T-cell (primary cell): ENCODE measurements around the gene RFTN1. TPM values are rescaled to one million over a fixed set of nuclear protein-coding genes. Genes with fewer than 3 reads are reported as not detected.

Source experiments
- ATAC-seq, 4 experiments: fragments of 200-7000 bp in 3 of 4; fragments of 150-1000 bp in 1 of 4; cut with Tn5 transposase; replicated peaks in 1 of 4; 1 replicate in 3 of 4; 2 replicates in 1 of 4; pipeline ENCODE4 v1.10.0; 2021; ENCODE audit warnings: moderate library complexity in 3 of 4, mild to moderate bottlenecking in 2 of 4, moderate number of reproducible peaks in 1 of 4
- CTCF ChIA-PET, 2 donors: fragments of 300-600 bp; sonication (Branson Sonifier 250); formaldehyde crosslinking; loops; one replicate each; lab custom pipeline; 2022; ENCODE audit warnings: antibody characterized with exemption in 2 of 2; lab: Charles Lee
- POLR2A ChIA-PET, 2 donors: fragments of 300-600 bp; sonication (Branson Sonifier 250); formaldehyde crosslinking; loops; one replicate each; lab custom pipeline; 2022; ENCODE audit warnings: antibody characterized with exemption in 2 of 2; lab: Charles Lee
- DNase-seq, 35 experiments: peaks; one replicate each; pipeline versions ENCODE4 v3.0.0 to v3.0.0-alpha.2; 2013 to 2023
- H3K27ac ChIP-seq: one replicate; pipeline ENCODE4 v1.5.1; 2013; ENCODE audit warnings: low read length
- H3K27me3 ChIP-seq, 2 experiments: replicated peaks in 1 of 2; 1 replicate in 1 of 2; 2 replicates in 1 of 2; pipeline versions ENCODE4 v1.6.1 to v1.7.0; 2013; ENCODE audit warnings: low read length in 1 of 2, mixed read lengths in 1 of 2; ENCODE audit not compliant: control insufficient read depth in 2 of 2, insufficient read depth in 2 of 2; ENCODE audit errors: extremely low read depth in 1 of 2
- H3K36me3 ChIP-seq, 2 donors: 1 replicate in 1 of 2; 2 replicates in 1 of 2; pipeline versions ENCODE4 v1.6.1 to v1.7.0; 2013; ENCODE audit warnings: low read length in 1 of 2; ENCODE audit not compliant: control insufficient read depth in 2 of 2, insufficient read depth in 1 of 2; ENCODE audit errors: extremely low read depth in 1 of 2
- H3K4me1 ChIP-seq, 2 experiments: 1 replicate in 1 of 2; 2 replicates in 1 of 2; pipeline versions ENCODE4 v1.6.1 to v1.7.0; 2013; ENCODE audit warnings: low read length in 2 of 2, mixed read lengths in 1 of 2; ENCODE audit not compliant: insufficient read depth in 2 of 2, control insufficient read depth in 1 of 2; ENCODE audit errors: extremely low read depth in 1 of 2
- H3K4me3 ChIP-seq, 2 donors: 1 replicate in 1 of 2; 2 replicates in 1 of 2; pipeline versions ENCODE4 v1.5.1 to v1.7.0; 2013; ENCODE audit warnings: mild to moderate bottlenecking in 2 of 2, low read length in 1 of 2, moderate library complexity in 1 of 2; ENCODE audit not compliant: control insufficient read depth in 1 of 2; ENCODE audit errors: extremely low read depth in 1 of 2
- H3K9me3 ChIP-seq: 2 replicates; pipeline ENCODE4 v1.7.0; 2013
- H3K27ac Mint-ChIP-seq, 2 donors: one replicate each; pipeline ENCODE4 v1.8.0; 2020 to 2021; ENCODE audit warnings: mild to moderate bottlenecking in 2 of 2, mixed read lengths in 2 of 2
- H3K27me3 Mint-ChIP-seq, 2 donors: one replicate each; pipeline ENCODE4 v1.8.0; 2021 to 2022; ENCODE audit warnings: mixed read lengths in 2 of 2
- H3K36me3 Mint-ChIP-seq: one replicate; pipeline ENCODE4 v1.8.0; 2021; ENCODE audit warnings: mixed read lengths
- H3K4me1 Mint-ChIP-seq, 3 donors: one replicate each; pipeline ENCODE4 v1.8.0; 2020 to 2022; ENCODE audit warnings: mixed read lengths in 3 of 3, mild to moderate bottlenecking in 1 of 3
- H3K4me3 Mint-ChIP-seq, 3 donors: one replicate each; pipeline ENCODE4 v1.8.0; 2020 to 2022; ENCODE audit warnings: mild to moderate bottlenecking in 3 of 3, mixed read lengths in 3 of 3, moderate library complexity in 3 of 3
- H3K9me3 Mint-ChIP-seq, 3 donors: one replicate each; pipeline ENCODE4 v1.8.0; 2020 to 2022; ENCODE audit warnings: mixed read lengths in 3 of 3
- WGBS: methylation state at CpG from one replicate; pipeline ENCODE4 v1.1.5; 2013; ENCODE audit warnings: missing lambda C conversion rate; ENCODE audit not compliant: insufficient coverage; 5-methylcytosine and 5-hydroxymethylcytosine counted together
- total RNA-seq, 35 experiments: library from RNA in 6 of 35; stranded (reverse) in 6 of 35; fragments of 120-200 nt in 1 of 35; gene quantifications; one replicate each; pipeline versions ENCODE4 v1.2.1 to v1.2.4 and lab custom pipeline; 2013 to 2026

RFTN1 gene
- total RNA-seq, 5 donors from 2014 or later (not counting 1 experiment from before 2014, with no cell fraction given) = 55.5 to 73.4 (median 70.7) TPM

DNA sequence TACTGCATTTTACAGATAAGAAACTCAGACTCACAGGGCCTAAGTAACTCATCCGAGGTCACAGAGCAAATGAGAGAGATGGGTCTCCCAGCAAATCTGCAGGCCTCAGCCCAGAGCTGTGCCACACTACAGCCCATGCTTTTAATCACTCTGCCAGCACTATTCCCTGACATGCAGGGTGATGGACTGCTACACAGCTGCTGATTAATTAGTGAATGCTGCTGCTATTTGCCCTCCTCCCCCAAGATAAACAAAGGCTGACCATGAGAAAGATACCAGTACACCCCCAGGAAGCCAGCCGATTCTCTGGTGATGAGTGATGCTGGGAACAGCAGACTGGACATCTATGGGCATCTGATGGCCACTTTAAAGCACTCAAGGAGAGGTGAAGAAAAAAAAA, 39.3 kb downstream of the RFTN1 start:
- Histone ChIP-seq H3K9me3 (no peaks in the 10 kb centered on the region), H3K36me3 (peaks cover 3 to 26% of the 10 kb centered on the region in 2 donors), H3K4me3 (no peak overlapping the region), H3K27me3 (no peaks in the 10 kb centered on the region), H3K27ac (no peak overlapping the region), H3K4me1 (peaks cover 3 to 26% of the 10 kb centered on the region in 2 experiments)
- ChIA-PET POLR2A (interaction anchor here in 1 of 2 donors (0.8 kb wide), 1 partner anchor 38 kb away, joined by 5 read pairs; no protein-coding TSS in a partner anchor), CTCF (no interaction called here)
- Mint-ChIP-seq H3K9me3 (peaks cover 0 to 10% (median 4%) of the 10 kb centered on the region in 3 donors), H3K4me1 (peaks cover 39 to 67% (median 57%) of the 10 kb centered on the region in 3 donors), H3K4me3 (no peak overlapping the region), H3K27ac (no peak overlapping the region), H3K36me3 (peaks cover 86% of the 10 kb centered on the region), H3K27me3 (no peaks in the 10 kb centered on the region)
- no CpG with 5 or more reads among the region's 2 CpGs for WGBS
- no peak for DNase-seq
- ATAC-seq = no peak

DNA sequence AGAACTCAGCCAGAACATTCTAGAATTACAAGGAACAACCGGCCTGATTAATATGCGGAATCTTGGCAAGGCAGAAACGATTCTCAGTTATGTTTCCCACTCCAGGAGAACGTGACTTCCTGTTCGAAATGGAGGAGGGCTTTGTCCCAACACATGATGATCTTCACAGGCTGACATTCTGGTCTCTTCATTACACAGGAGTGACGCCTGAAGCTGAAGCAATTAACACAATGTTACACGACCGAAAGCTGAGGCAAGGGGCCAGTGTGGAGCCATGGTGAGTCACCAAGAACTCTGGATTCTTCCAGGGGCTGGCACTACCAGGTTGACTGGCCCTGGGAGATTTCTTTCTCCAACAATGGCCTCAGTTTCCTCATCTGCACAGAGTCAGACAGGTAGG, 40.9 kb downstream of the RFTN1 start:
- H3K27ac Mint-ChIP-seq = no peak overlapping the region
- ChIA-PET POLR2A (no interaction called here), CTCF (no interaction called here)
- H3K4me1 Mint-ChIP-seq = peaks cover 46 to 68% (median 63%) of the 10 kb centered on the region in 3 donors
- ATAC-seq (no peak), DNase-seq (no peak)
- no peaks in the 10 kb centered on the region for H3K27me3 ChIP-seq
- H3K9me3 ChIP-seq = no peaks in the 10 kb centered on the region
- H3K4me3 ChIP-seq = no peak overlapping the region
- H3K36me3 Mint-ChIP-seq = peaks cover 77% of the 10 kb centered on the region
- no peak overlapping the region for H3K4me3 Mint-ChIP-seq
- H3K36me3 ChIP-seq = peaks cover 3 to 26% of the 10 kb centered on the region in 2 donors
- 94% methylated on average over 8 of the region's 8 CpGs for WGBS
- H3K27me3 Mint-ChIP-seq = no peaks in the 10 kb centered on the region
- H3K4me1 ChIP-seq = peaks cover 16 to 35% of the 10 kb centered on the region in 2 experiments
- H3K9me3 Mint-ChIP-seq = peaks cover 0 to 10% (median 4%) of the 10 kb centered on the region in 3 donors
- H3K27ac ChIP-seq = no peak overlapping the region

DNA sequence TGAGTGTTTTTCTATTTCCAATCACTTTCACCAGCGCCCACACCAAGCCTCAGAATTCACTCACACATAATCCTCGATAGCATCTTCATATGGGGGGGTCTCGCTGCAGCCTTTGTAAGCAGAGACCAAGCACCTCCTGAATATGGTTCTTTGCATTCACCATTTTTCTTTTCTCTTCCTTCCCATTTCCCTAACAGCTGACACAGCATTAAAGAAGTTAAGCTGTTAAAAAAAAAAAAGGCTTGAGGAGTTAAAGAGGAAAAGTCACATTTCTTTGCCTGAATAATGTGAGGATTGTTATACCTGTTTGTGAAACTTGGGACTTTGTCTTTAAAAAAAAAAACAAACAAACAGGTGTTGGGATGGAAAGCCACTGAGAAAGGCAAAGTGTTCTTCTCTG, 41.6 kb downstream of the RFTN1 start:
- H3K4me1 Mint-ChIP-seq = peaks cover 46 to 69% (median 63%) of the 10 kb centered on the region in 3 donors
- WGBS = no CpG with 5 or more reads among the region's 3 CpGs
- no peak overlapping the region for H3K4me3 Mint-ChIP-seq
- H3K27ac Mint-ChIP-seq = no peak overlapping the region
- ATAC-seq (no peak), DNase-seq (no peak)
- H3K36me3 Mint-ChIP-seq = peaks cover 73% of the 10 kb centered on the region
- no peaks in the 10 kb centered on the region for H3K27me3 Mint-ChIP-seq
- Histone ChIP-seq H3K27ac (no peak overlapping the region), H3K27me3 (no peaks in the 10 kb centered on the region), H3K4me1 (peaks cover 17 to 38% of the 10 kb centered on the region in 2 experiments), H3K9me3 (no peaks in the 10 kb centered on the region), H3K36me3 (peaks cover 3 to 26% of the 10 kb centered on the region in 2 donors), H3K4me3 (no peak overlapping the region)
- POLR2A ChIA-PET = interaction anchor here in 1 of 2 donors (0.5 to 0.7 kb wide), 2 partner anchors 11 to 1008 kb away, joined by 3 read pairs; no protein-coding TSS in a partner anchor
- peaks cover 0 to 10% (median 4%) of the 10 kb centered on the region in 3 donors for H3K9me3 Mint-ChIP-seq
- CTCF ChIA-PET = no interaction called here

DNA sequence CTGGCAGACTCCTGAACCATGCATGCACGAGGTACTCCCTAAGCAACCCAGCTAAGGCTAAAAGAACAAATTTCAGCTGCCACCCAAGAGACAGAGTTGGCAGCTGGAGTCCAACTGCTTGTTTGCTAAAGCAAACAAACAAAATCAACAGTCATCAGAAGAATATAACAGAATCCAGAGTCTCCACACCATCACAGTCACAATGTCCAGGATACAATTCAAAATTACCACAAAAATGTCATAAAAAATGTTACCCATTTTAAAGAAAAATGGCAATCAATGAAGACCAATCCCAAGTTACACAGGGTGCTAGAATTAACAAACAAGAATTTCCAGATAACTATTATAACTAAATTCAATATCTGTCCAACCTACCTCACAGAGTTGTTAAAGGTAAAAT, 42.9 kb downstream of the RFTN1 start:
- DNase-seq = no peak
- H3K36me3 Mint-ChIP-seq = peaks cover 70% of the 10 kb centered on the region
- POLR2A ChIA-PET = no interaction called here
- H3K27me3 Mint-ChIP-seq = no peaks in the 10 kb centered on the region
- CTCF ChIA-PET = no interaction called here
- peak overlapping the region in 1 of 2 donors; percentile 40 for H3K27ac Mint-ChIP-seq
- no peak overlapping the region for H3K4me3 Mint-ChIP-seq
- Histone ChIP-seq H3K9me3 (no peaks in the 10 kb centered on the region), H3K4me3 (no peak overlapping the region), H3K36me3 (peaks cover 3 to 25% of the 10 kb centered on the region in 2 donors), H3K4me1 (peaks cover 14 to 26% of the 10 kb centered on the region in 2 experiments), H3K27me3 (no peaks in the 10 kb centered on the region), H3K27ac (no peak overlapping the region)
- WGBS = 100% methylated on average over 1 of the region's 1 CpG
- H3K4me1 Mint-ChIP-seq = peaks cover 43 to 65% (median 59%) of the 10 kb centered on the region in 3 donors
- H3K9me3 Mint-ChIP-seq = peaks cover 0 to 10% (median 4%) of the 10 kb centered on the region in 3 donors
- no peak for ATAC-seq

DNA sequence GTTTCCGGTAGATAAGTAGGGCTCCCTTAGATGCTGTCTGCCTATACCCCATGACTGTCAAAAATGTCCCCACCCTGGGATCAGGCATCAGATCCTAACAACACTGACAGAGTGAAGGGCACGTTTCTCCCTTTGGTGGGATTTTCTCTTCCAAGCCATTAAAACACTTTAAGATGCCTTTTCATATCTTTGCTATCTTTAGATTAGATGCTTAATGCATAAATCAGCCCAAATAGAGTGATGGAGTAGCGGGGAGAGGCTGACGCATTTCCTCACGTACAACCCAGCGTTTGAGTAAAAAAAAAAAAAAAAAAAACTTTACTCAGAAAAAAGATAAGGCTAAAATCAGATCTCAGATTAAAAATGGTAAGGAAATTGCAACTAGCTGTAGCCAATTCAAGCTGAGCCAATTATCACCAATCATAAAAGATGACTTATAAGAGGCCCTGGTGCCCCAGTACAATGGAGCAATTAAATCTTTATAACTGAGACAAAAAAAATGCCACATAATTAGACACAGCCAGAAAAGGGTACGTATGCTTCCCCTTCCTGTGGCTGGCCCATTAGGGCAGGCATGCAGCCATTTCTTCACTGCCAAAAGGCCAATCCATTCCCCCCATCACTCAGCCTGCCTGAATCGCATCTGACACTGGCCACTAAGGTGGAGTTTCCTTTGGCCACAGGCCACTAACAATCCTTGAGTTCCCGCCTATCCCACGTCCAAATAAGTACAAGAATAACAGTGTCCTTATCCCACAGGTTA, 45.0 kb downstream of the RFTN1 start:
- Mint-ChIP-seq H3K4me1 (peaks cover 56 to 63% (median 57%) of the 10 kb centered on the region in 3 donors), H3K4me3 (peak overlapping the region; percentile 53 to 60 (median 59)), H3K36me3 (peaks cover 61% of the 10 kb centered on the region), H3K27me3 (no peaks in the 10 kb centered on the region), H3K27ac (peak overlapping the region; percentile 63 to 88), H3K9me3 (peaks cover 0 to 10% (median 4%) of the 10 kb centered on the region in 3 donors)
- peak overlapping the region; percentile 2 for H3K27ac ChIP-seq
- CTCF ChIA-PET = interaction anchor here in 1 of 2 donors (0.6 to 0.7 kb wide), 2 partner anchors 39 to 1923 kb away, joined by 3 to 6 read pairs; no protein-coding TSS in a partner anchor
- POLR2A ChIA-PET = interaction anchor here (0.5 to 0.6 kb wide), 2 partner anchors 28 to 204 kb away, joined by 3 to 11 read pairs; no protein-coding TSS in a partner anchor
- no peaks in the 10 kb centered on the region for H3K9me3 ChIP-seq
- H3K4me1 ChIP-seq = peaks cover 24 to 31% of the 10 kb centered on the region in 2 experiments
- H3K27me3 ChIP-seq = no peaks in the 10 kb centered on the region
- 90% methylated on average over 2 of the region's 10 CpGs for WGBS
- H3K36me3 ChIP-seq = peaks cover 3 to 21% of the 10 kb centered on the region in 2 donors
- DNase-seq (peak in 19 of 35 experiments; percentile 6 to 63 (median 22)), ATAC-seq (peak; percentile 73 to 86 (median 83))
- H3K4me3 ChIP-seq = no peak overlapping the region

DNA sequence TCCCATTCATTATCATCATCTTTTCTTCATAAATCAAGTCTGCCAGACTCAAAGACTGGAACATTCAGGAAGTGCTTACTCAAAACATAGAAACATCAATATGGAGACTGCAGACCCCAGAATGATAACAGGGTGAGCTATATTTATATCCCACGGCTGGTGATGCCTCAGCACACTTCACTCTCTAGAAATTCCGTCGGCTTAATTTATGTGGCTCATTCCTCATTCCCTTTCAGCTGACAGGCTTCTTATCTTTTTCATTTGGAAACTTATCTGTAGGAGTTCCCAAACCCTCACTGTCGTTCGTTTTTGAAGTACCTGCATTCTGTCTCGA, 45.5 kb downstream of the RFTN1 start:
- peak in 3 of 4 experiments; percentile 9 to 28 (median 10) for ATAC-seq
- 33% methylated on average over 2 of the region's 6 CpGs for WGBS
- ChIA-PET POLR2A (interaction anchor here in 1 of 2 donors (0.5 kb wide), 1 partner anchor 204 kb away, joined by 3 read pairs; no protein-coding TSS in a partner anchor), CTCF (no interaction called here)
- peaks cover 0 to 10% (median 4%) of the 10 kb centered on the region in 3 donors for H3K9me3 Mint-ChIP-seq
- H3K4me3 ChIP-seq = no peak overlapping the region
- H3K27ac ChIP-seq = peak overlapping the region; percentile 2
- DNase-seq = no peak
- H3K27ac Mint-ChIP-seq = peak overlapping the region; percentile 63 to 88
- peaks cover 28 to 31% of the 10 kb centered on the region in 2 experiments for H3K4me1 ChIP-seq
- peak overlapping the region; percentile 53 to 60 (median 59) for H3K4me3 Mint-ChIP-seq
- peaks cover 58% of the 10 kb centered on the region for H3K36me3 Mint-ChIP-seq
- H3K27me3 ChIP-seq = no peaks in the 10 kb centered on the region
- no peaks in the 10 kb centered on the region for H3K9me3 ChIP-seq
- H3K36me3 ChIP-seq = peaks cover 3 to 21% of the 10 kb centered on the region in 2 donors
- no peaks in the 10 kb centered on the region for H3K27me3 Mint-ChIP-seq
- H3K4me1 Mint-ChIP-seq = peaks cover 60 to 67% (median 63%) of the 10 kb centered on the region in 3 donors
